HTERT RPE-1 (cell line): Measurements from ENCODE around the gene MAP3K4.
"Not testable (repeated sequence)": the region's sequence is repeated elsewhere in the genome, so short reads cannot be mapped to it uniquely, and the experiment has no call there.

Experiments used
- in situ Hi-C: fragments of 300-500 bp; cut with MboI; formaldehyde crosslinking; loops from 4 replicates; pipeline ENCODE4 v1.14.3; 2020; ENCODE audit warnings: low sequenced_read_pairs

MAP3K4 gene

DNA sequence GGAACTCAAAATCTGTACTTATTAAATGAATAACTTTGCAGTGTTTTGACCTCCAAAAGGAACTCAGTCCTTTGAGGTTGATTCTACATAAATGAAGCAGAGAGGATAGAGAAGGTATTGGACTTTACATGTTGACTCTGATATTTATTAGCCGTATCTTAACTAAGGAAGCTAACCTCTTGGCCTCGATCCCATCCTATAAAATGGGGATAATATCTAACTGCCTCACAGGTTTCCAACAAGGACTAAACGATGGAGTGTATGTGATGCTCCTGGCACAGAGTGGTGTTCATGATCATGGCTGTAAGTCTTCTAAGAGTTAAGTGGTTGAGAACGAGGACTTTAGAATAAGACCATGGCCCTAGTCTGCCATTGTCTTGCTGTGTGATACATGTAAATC, 24.2 kb upstream of the MAP3K4 start:
- in situ Hi-C loops: no loop called here

DNA sequence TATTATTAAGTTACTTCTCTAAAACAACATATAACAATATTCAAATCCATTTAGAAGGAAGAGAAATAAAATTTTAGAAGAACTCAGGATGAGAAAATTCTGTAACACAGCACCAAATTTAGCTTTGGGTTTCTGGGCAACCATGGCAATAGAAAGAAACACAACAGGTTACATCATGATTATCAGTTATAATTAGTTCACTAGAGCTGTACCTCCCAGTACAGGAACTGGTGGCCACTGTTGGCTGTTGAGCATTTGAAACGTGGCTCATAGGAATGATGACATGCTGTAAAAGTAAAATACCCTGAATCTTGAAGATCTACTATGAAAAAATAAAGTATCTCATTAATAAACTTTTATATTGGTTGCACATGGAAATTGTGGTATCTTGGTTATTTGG, 23.7 kb upstream of the MAP3K4 start:
- in situ Hi-C loops: no loop called here

DNA sequence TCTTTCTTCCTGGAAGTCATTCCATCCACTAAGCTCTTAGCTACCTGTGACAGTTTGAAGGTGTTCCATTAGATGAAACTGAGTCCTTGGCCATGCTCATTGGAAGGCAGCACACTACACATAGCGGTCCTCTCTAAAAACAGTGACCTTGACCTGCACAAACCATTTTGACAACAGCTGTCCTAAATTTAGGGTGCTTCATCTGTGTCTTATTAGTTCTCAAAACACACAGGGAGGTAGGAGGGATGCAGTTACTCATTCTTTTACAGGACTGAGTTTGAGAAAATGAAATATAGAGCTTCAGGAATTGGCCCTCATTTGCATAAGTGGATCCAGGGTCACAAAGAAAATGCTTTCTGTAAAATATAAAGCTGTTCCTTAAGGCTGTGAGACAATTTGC, 20.4 kb upstream of the MAP3K4 start:
- in situ Hi-C loops: no loop called here

DNA sequence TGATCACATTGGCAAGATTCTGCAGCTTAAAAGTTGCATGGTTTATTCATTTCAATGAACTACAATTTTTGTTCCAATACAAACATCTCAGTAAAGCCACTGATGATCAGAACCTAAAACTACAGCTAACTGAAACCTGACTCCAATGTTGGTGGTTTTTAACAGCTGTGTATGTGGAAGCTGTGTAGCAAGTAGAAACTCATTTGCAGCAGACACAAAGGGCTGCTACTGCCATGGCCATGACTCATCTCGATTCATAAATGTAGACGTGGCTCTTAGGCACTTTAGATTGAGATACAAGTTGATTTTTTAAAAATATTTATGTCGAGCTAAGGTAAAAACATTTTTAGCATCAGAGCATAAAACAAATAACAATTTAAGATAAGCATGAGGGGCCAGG, 19.5 kb upstream of the MAP3K4 start:
- in situ Hi-C loops: no loop called here

DNA sequence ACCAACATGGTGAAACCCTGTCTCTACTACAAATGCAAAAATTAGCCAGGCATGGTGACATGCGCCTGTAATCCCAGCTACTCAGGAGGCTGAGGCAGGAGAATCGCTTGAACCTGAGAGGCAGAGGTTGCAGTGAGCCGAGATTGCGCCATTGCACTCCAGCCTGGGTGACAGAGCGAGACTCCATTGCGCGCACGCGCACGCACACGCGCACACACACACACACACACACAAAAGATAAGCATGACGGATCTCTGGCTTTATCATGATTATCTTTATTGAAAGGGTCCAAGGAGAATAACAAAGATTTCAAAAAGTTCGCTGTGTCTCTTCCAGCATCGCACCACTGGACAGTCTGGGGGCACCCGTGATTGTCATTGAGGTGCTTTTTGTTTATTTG, 19.0 kb upstream of the MAP3K4 start:
- in situ Hi-C loops: not testable (repeated sequence)

DNA sequence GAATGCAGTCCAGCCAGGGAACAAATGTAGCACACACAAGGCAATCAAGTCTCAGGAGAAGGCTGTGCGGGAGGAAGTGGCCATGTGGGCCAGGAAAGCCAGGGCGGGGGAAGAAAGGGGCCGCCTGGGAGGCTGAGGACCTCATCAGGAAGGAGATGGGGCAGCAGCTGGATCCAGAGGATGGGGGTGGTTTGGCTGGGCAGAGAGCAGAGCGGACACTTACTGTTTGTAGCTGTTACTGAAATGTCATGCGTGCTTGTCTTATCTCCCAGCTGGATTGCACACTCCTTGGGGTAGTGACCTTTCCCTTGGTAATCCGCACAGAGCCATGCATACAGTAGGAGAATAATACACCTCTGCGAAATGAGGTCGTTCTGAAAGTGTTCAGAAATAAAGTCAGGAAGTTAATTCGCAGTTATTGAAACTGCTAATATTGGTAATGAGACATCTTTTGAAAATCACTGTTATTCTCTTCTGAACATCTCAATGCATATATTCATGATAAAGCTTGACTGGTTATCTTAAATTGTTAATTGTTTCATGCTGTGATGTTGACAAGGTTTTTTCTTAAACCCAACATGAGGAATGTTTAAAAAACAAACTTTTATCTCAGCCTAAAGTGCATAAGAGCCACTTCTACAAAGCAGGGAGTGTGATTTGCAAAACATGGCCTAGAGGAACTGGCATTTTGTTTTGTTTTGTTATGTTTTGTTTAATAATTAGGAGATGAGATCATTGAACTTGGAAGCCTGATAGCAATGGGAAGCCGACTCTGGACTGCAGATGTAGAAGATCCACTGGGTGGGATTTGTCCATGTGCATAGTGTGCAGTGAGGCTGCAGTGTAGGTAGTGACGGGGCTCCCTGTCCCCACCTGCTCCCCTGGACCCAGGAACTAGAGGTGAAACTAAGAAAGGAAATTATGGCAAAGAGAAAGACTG, 18.0 kb upstream of the MAP3K4 start:
- in situ Hi-C loops: no loop called here

DNA sequence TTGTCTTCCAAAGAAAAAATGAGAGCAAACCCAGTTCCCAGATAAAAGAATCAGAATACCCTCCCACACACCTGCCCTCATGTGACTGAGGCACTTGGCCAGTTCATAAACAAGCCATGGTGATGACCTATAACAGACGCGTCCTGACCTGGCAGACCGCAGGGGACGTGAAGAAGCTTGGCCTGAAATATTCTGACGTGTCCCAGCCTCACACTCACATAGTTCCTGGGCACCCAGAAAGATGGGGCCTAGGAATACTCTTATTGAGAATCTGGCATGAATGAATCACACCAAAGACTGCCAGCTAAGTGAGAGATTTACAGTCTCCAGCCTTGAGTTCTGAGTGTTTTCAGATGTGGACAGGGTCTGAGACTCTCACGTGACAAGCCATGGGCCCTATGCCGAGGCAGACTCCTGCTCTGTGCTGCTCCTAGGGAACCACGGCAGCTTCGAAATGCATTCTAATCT, 17.2 kb upstream of the MAP3K4 start:
- in situ Hi-C loops: no loop called here

DNA sequence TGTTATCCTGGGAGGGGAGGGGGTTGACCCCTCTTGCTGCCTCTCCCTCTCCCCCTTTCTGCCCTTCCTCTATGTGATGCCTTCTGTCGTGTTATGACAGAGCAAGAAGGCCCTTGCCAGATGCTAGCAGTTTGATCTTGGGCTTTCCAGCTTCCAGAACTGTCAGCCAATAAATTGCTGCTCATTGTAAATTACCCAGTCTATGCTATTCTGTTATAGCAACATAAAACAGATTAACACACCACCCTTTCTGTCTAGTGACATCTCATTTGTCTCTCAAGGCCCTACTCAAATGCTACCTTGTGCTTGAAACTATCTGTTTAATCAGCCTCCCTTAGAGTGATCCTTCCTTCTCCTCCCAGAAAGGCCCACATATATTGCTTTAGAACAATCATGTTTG, 16.4 kb upstream of the MAP3K4 start:
- in situ Hi-C loops: no loop called here

DNA sequence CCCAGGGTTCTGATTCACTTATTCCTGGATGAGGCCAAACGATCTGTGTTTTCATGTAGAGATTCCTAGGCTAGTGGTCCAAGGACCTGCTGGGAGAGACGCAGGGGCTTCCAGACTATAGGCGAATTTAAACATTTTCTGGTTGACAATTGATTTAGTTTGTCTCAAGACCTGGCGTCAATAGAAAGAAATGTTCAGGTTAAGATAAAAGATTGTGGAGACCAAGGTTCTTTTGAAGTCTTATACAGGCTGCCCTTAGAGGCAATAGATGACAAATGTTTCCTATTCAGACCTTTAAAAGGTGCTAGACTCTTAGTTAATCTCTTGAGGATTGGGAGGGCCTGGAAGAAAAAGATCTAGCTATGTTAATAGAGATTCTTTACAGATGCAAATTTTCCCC, 15.6 kb upstream of the MAP3K4 start:
- in situ Hi-C loops: not testable (repeated sequence)

DNA sequence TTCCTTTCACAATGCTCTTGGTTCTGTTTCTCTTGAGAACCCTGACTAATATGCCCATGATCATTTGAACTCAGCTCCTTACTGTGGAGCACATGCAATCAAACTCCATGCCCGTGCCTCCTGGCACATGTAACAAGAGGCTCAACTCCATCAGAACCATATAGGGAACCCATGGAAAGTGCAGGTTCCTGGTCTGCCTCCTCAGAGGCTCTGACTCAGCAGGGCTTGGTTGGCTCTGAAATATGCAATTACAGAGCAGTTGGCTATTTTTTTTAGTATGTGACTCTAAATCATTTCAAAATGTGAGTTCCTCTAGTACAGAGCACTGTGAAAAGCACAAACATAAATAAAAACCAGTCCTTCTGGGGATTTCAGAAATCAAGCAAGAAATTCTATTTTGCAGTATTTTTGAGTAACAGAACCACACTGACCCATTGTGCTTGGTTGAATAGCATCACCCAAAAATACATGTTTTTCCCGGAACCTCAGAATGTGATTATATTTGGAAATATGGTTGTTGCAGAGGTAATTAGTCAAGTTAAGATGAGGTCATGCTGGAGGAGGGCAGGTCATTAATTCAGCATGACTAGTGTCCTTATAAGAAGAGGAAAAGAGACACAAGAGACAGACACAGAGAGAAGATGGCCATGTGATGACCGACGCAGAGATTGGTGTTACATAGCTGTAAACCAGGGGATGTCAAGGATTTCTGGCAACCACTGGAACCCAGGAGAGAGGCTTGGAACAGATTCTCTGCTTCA, 13.2 kb upstream of the MAP3K4 start:
- in situ Hi-C loops: no loop called here

DNA sequence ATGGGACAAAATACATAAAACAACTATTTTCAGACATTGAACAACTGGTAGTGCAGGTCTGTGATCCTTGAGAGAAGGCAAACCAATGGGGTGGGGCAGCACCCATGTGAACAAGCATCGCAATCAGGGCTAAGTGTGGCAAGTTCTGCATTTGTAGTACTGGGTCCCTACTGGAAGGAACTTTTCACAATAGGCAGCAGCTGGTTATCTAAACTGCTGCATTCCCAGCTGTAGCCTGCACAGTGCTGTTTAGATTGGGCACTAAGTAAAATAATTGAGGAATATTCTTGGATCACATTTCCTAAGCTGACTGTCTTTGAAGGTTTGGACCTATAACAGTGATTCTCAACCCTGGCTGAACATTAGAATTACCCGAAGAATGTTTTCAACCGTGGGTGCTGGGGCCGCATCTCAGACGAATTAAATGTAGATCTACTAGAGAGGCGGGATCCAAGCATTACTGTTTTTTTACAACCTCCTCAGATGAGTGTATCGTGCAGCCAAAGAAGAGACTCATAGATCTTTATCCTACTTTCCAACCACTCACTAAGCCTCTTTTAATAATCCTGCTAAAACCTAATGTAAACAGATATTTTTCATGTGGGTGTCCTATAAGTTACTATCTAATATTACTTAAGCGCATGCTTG, 12.4 kb upstream of the MAP3K4 start:
- in situ Hi-C loops: no loop called here

DNA sequence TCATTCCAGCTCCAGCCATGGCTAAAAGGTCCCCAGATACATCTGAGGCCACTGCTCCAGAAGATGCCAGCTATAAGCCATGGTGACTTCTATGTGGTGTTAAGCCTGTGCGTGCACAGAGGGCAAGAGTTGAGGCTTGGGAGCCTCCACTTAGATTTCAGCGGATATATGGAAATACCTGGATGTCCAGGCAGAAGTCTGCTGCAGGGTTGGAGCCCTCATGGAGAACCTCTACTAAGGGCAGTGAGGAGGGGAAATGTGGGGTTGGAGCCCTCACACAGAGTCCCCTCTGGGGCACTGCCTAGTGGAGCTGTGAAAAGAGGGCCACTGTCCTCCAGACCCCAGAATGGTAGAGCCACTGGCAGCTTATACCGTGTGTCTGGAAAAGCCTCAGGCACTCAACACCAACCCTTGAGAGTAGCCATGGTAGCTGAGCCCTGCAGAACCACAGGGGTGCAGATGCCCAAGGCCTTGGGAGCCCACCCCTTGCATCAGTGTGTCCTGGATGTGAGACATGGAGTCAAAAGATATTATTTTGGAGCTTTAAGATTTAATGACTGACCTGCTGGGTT, 8.1 kb upstream of the MAP3K4 start:
- in situ Hi-C loops: not testable (repeated sequence)

DNA sequence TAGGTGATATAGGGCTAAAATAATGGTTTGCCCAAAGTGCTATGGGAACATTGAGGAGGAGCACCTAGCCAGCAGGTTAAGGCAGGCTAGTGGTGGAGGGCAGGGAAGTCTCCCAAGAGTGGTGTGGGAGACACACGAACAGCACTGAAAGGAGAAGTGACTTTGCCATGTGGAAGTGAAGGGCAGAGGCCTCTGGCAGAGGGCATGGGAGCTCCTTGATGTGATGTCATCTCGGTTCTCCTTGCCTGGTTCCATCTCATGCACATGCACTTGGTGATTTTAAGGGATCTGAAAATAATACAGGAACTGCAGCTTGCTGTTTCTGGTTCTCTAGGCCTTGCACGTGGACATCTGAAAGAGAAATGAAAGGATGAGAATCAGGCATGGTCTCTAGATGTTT, 4.7 kb upstream of the MAP3K4 start:
- in situ Hi-C loops: no loop called here

DNA sequence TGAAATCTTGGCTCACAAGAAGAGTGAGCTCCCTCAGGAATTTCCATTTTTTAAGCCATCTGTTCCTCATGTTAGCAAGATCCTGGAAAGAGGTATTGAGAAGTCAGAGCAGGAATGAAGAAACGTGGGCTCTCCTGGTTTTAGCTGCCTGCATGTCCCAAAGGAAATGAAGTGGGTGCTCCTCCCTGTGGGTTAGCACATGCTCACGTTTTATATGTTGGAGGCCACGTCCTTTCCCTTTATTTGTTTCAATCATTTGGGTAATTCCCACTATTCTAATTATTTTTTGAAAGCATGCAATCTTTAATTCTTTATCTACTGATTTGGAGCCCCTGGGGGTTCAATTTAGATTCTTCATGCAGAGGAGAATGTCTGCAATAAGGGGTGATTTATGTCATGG, 4.3 kb upstream of the MAP3K4 start:
- in situ Hi-C loops: no loop called here

DNA sequence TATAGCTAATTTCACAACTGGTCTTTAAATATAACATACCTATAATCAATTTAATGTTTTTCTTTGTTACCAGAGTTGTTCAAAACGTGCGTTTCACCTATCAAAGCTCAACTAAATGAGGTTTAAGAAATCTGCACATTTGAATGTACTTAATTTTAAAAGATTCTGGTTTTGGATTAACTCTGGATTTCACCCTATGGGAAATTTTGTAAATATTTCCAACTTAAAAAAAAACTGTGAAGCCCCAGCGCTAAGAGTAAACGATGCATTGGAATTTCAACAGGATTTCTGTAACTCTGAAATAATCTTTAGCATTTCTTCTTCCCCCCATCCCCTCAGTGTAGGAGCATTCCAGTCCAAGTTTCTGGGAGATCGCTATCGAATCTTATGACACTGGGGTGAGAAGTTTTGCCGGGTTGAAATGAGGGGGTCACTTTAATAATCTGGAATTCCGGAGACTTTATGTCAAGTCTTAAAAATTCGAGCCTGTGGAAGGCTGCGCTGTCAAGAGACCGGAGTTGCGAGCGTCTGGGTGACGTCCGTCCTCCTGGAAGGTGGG, 643 bp upstream of the MAP3K4 start:
- in situ Hi-C loops: no loop called here

DNA sequence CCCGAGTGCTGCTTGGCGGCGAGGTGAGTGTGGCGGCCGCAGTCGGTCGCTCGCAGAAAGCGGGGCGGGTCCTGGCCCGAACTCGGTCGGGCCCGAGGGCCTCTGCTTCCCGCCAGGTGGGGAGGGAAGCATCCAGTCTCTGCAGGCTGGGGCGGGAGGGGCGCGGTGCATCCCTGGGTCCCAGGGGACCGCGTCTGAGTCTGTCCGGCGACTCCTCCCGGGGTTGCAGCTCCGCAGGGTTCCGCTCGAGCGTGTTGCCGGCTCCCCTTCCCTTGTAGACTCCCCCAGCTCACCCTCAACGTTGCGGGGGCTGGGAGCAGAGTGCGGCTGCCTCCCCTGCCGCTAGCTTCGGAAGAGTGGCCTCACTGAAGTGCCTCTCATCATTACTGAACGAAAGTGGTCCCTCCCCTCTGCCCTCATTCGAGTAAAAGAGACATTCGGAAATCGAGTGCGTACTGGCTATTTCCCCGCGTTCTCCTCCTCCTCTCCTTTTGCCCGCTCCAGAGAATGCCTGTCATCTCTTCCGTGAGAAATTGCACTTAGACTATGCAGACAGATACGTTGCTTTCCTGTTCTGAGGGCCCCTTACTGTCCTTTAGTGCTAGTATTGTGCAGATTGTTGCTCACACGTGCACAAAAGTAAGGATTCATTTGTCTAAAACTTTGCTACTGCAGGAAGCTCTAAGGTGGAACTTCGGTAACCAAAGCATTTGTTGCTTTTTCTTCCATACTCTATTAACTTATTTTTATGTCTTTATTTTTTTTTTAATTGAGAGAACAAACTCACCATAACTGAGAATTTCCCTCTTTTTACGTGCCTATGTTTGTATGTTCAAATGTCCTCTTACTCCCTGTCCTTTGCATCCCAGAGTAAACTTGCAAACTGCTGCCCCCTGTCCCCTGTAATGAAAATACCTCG, 751 bp downstream of the MAP3K4 start:
- in situ Hi-C loops: no loop called here

DNA sequence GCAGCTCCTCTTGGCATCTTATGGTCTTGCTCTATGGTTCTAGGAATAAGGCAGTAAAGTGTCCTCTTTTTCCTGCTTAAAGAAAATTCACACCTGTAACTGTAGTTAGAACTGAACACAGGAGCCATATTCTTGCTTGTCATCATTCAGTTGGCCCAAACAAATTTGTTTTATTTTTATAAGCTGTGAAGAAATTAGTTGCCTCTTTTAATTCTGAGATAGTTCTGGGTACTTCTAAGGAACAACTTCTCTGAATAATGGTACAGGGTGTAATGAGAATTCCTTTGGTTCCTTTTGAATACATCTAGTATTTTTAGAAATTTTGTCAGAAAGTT, 1.4 kb downstream of the MAP3K4 start:
- in situ Hi-C loops: no loop called here

DNA sequence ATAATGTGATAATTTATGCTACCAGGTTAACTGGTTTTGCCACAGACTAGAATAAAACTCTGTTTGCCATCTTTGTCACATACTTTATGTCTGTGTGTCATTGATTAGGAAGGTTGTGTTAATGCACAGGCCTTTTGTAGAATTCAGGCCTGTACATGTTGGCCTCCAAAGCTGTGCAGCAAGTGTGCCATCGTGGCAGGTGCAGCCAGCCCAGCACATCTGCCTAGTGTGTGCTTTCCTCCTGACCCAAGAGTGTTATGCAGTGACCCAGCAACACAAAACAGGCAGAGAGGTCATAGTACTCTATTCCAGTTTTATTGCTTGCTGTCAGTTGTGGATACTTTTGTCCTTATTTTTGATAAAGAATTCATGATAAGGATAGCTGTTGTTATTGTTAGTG, 3.7 kb downstream of the MAP3K4 start:
- in situ Hi-C loops: no loop called here

DNA sequence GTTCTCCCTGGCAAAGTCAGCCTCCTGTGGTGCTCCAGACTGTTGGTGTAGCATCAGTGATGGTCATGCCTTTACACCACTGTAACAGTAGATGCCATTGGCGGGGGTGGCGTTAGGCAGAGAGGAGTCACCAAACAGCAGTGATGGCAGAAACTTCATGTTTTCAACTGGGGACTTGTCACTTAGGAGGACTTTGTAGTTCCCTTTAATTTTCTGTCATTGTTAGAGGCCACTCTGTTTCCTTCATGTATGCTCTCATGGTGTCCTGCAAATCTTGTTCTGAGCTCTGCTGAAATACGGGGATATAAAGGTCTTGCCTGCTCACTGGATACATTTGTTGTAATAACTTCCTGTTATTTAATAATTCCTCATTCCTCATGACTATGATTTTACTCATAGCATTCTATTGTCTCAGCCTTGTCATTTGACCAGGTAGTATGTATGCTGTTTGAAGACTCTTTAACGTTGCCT, 4.6 kb downstream of the MAP3K4 start:
- in situ Hi-C loops: no loop called here

DNA sequence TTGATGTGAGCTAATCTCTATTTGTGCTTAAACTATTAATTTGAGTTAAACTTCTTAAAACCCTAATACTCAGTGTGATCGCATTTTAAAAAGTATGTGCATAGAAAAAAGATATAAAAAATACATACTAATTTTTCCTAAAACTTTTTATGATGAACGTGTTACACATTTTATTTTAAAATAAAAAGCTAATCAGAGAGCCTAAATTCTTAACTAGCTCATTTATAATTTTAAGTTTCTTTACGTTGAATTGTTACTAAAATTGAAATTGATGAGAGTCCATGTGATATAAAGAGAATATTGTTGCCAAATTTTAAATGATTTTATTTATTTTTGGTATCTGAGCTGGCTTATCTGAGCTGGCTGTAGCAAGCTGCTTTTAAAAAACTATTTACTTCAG, 6.6 kb downstream of the MAP3K4 start:
- in situ Hi-C loops: no loop called here
